AG09309 (cell line): ENCODE data around the gene NMNAT3.

Source experiments
- DNase-seq: peaks from one replicate; pipeline ENCODE4 v3.0.0-alpha.2; 2010; ENCODE audit warnings: low read depth
- H3K4me3 ChIP-seq: 2 replicates; pipeline ENCODE4 v1.5.1; 2011; ENCODE audit warnings: mild to moderate bottlenecking, low read depth, low read length, moderate library complexity; ENCODE audit not compliant: control insufficient read depth
- TF ChIP-seq, protein P1 (sequence below): IDR thresholded peaks from 2 replicates; pipeline ENCODE4 v1.5.1; 2011; ENCODE audit warnings: mild to moderate bottlenecking, low read depth, low read length, inconsistent platforms; ENCODE audit not compliant: insufficient read depth, control insufficient read depth; ENCODE audit errors: missing control alignments

NMNAT3 gene

DNA sequence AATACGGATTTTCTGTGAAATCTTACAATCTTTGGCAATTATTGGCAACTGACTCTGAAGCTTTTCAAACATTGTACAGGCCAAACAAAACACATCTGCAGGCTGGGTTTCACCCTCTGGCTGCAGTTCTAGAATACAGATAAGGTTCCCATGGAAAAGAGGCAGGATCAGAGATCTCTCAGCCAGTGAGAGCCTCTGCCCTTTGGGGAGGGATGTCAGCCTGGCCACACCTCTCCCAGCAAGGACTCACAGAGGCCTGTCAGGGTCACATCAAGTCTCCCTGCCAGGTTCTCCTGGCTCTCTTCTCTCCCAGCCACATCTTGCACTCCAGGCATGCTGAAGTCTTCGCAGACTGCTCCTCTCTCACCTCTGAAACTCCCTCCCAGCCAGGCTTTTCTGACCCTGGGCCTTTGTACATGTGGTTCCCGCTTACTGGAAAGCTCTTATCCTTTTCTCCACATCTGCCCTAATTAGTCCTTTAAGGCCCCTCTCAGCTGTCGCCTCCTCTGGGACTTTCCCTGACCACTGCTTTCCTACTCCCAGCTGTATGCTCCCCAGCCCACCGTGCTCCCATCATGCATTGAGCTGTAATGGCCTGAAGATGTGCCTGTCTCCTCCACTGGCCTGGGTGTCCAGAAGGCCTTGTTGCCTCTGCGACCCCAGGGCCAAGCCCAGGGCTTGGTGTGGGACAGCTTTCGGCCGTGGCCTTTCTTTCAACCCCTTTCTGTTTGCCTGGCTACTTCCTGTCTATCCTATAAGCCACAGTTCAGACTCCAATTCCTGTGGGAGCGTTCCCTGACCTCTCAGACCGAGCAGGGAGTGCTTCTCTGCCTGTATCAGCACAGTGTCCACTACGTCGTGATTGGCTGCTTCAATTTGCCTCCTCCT, 142.5 kb downstream of the NMNAT3 start:
- no peak for DNase-seq
- TF ChIP-seq, protein P1, sequence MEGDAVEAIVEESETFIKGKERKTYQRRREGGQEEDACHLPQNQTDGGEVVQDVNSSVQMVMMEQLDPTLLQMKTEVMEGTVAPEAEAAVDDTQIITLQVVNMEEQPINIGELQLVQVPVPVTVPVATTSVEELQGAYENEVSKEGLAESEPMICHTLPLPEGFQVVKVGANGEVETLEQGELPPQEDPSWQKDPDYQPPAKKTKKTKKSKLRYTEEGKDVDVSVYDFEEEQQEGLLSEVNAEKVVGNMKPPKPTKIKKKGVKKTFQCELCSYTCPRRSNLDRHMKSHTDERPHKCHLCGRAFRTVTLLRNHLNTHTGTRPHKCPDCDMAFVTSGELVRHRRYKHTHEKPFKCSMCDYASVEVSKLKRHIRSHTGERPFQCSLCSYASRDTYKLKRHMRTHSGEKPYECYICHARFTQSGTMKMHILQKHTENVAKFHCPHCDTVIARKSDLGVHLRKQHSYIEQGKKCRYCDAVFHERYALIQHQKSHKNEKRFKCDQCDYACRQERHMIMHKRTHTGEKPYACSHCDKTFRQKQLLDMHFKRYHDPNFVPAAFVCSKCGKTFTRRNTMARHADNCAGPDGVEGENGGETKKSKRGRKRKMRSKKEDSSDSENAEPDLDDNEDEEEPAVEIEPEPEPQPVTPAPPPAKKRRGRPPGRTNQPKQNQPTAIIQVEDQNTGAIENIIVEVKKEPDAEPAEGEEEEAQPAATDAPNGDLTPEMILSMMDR, result no peak
- H3K4me3 ChIP-seq, result no peak overlapping the region

- TF ChIP-seq, protein P1, result no peak
- peak; percentile 50 for DNase-seq
Observed at GRCh38 chr3:139534455-139534812, 143.3 kb downstream of the NMNAT3 start.

DNA sequence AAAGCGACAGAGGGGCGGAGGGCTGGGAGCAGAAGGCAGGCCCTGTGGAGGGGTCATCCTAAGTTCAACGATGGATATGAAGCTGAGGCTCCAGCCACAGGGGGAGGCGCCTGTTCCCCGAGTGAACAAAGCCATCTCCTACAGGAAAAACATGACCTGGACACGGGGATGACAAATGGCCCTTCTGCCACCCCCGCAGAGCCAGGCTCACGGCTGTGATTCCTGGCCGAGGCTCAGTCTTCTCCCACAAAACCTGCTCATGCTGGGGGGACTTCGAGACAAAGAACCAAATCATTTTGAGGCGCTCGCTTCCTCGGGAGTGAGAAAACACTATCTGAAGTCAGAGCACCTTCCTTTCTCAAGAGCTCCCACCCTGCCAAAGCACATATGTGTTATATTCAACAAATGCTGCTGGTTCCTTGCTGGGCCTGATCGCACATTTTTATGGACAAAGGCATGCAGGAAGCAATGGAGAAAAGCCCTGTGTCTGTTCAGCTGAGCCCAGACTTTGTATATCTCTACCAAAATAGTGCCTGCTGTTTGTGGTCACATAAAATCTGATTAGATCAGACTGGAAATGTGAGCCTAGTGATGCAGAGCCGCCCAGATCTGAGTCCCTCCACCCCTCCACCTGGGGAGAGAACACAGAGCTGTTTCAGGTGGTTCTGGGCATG, 143.9 kb downstream of the NMNAT3 start:
- DNase-seq, result no peak
- no peak overlapping the region for H3K4me3 ChIP-seq
- TF ChIP-seq, protein P1, result no peak

More at GRCh38 chr3:139534455-139534812, 143.3 kb downstream of the NMNAT3 start:
- no peak overlapping the region for H3K4me3 ChIP-seq

- TF ChIP-seq, protein P1, result no peak
- no peak overlapping the region for H3K4me3 ChIP-seq
- DNase-seq, result no peak
Observed at GRCh38 chr3:139532976-139533375, 144.8 kb downstream of the NMNAT3 start.

DNA sequence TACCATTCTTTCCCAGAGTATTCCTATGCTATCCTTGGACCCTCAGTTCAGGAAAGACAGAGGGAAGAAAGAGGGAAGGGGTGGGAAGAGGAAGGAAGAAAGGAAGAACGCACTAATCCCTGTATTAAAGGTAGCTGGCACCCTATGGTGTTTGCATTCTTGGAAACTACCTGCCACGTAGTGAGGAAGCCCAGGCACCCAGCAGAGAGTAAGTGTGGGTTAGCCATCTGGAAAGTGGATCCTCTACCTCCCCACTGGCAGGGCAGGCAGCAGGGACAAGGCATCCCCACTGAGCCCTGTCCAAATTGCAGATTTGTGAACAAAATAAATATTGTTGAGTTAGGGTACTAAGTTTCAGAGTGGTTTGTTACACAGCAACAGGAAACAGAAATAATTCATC, 147.1 kb downstream of the NMNAT3 start:
- H3K4me3 ChIP-seq, result no peak overlapping the region
- TF ChIP-seq, protein P1, result no peak
- no peak for DNase-seq

DNA sequence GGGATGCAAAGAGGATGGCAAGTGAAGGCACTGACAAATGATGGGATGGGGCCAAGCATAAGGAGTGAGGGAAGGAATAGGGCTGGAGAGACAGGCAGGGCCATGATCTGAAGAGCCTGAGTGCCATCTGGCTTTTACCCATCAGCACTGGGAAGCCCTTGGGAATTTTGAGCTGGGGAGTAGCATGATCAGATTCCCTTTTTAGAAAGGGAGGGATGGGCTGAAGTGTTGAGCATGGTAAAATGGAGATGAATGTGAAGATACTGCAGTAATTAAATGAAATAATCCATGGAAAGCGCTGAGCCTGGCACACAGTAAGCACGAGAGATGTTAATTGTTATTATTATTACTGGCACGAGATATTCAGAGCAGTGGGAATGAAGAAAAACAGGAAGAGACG, 148.1 kb downstream of the NMNAT3 start:
- DNase-seq, result no peak
- no peak overlapping the region for H3K4me3 ChIP-seq
- TF ChIP-seq, protein P1, result no peak
